ENCODE results near the gene KHK. TPM values are rescaled to one million over a fixed set of nuclear protein-coding genes. Genes with fewer than 3 reads are reported as not detected.

KHK gene
- total RNA-seq, 8 experiments from 2014 or later: 0.72 to 5.4 (median 3.4) TPM

GRCh38 chr2:27085673-27086089 is 891 bp upstream of the KHK start:
- Histone ChIP-seq H3K4me1 (replicated peaks in 1 of 2) (peaks cover 23% of the 10 kb centered on the region in 2 donors), H3K27ac (peak overlapping the region; percentile 74 to 85), H3K4me3 (peak overlapping the region; percentile 45 to 51 (median 46))
- WGBS, 10 experiments: 2 to 10% (median 3%) methylated on average over 2 to 9 of the region's 38 CpGs; no CpG with 5 or more reads in 7 of the 10 experiments
- peak; percentile 30 to 55 (median 34) for ATAC-seq (replicated peaks in 6 of 8)
- in situ Hi-C loops (cut with MboI; ENCODE audit: low pct_unique_long_range_greater_than_20kb in 2 of 9, low sequenced_read_pairs in 9 of 9, unreplicated experiment in 9 of 9): loop anchor here in 2 of 9 experiments (25.0 kb wide), 2 partner anchors 123 to 127 kb away; partner anchors contain the start of genes ATRAID (in 1 of the 2), CAD (in 1 of the 2), MAPRE3 (in 1 of the 2) and SLC5A6 (in 1 of the 2)

DNA sequence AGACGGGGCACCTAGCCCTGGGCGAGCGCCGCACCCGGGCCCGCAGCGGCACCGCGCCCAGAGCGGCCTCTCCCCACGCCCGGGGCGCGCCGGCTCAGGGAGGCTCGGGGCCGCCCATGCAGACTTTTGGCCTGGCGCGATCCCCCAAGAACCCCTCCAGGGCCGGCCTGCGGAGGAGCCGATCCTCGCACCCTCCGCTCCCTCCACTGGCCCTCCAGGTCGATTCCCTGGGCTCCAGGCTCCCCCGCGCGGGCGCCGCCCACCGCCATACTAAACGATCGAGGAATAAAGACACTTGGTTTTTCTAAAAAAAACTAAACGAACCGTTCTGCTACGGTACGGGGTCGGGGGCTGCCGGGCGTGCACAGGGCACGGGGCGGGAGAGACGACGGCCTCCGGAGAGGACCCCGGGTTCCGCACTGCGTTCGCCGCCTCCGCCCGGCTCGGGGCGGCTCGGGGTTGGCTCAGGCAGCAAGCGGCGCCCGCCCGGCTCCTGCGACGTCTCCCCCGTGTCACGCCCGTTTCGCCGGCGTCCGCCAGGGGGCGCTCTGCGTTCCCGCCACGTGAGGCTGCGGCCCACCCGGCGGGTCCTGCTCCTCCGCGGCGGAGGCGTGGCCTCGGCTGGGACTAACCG is 365 bp upstream of the KHK start:
- H3K27ac ChIP-seq: peak overlapping the region; percentile 74 to 85
- 0% methylated on average over 3 to 8 of the region's 81 CpGs; no CpG with 5 or more reads in 7 of the 10 experiments for WGBS, 10 experiments
- H3K4me1 ChIP-seq (replicated peaks in 1 of 2): peaks cover 19% of the 10 kb centered on the region in 2 donors
- in situ Hi-C loops (cut with MboI; ENCODE audit: low pct_unique_long_range_greater_than_20kb in 2 of 9, low sequenced_read_pairs in 9 of 9, unreplicated experiment in 9 of 9): loop anchor here in 2 of 9 experiments (25.0 kb wide), 2 partner anchors 124 to 126 kb away; partner anchors contain the start of genes ATRAID (in 1 of the 2), CAD (in 1 of the 2), MAPRE3 (in 1 of the 2) and SLC5A6 (in 1 of the 2)
- peak overlapping the region; percentile 45 to 51 (median 46) for H3K4me3 ChIP-seq
- ATAC-seq (replicated peaks in 6 of 8): peak; percentile 78 to 89 (median 82)

DNA sequence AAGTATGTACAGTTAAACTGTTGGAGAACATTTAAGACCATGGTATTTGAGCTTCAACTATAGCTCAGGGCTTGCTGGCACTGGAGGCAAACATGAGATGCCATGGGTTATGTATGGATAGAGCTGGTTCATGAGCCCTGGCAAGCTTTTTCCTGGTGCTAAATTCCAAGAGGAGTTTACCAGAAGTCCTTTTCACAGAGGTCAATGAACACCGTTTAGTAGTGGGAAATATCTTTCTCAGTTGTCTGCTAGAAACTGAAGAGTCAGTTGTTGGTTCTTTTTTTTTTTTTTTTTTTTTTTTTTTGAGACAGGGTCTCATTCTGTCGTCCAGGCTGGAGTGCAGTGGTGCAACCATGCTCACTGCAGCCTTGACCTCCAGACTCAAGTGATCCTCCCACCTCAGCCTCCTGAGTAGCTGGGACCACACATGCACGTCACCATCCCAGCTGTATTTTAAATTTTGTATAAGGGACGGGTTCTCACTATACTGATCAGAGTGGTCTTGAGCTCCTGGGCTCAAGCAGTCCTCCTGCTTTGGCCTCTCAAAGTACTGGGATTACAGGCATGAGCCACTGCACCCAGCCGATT is 1.3 kb downstream of the KHK start:
- in situ Hi-C loops (cut with MboI; ENCODE audit: low pct_unique_long_range_greater_than_20kb in 2 of 9, low sequenced_read_pairs in 9 of 9, unreplicated experiment in 9 of 9): loop anchor here in 2 of 9 experiments (25.0 kb wide), 2 partner anchors 124 to 126 kb away; partner anchors contain the start of genes ATRAID (in 1 of the 2), CAD (in 1 of the 2), MAPRE3 (in 1 of the 2) and SLC5A6 (in 1 of the 2)
- ATAC-seq (replicated peaks in 6 of 8): no peak
- Histone ChIP-seq H3K4me1 (replicated peaks in 1 of 2) (peaks cover 12 to 13% of the 10 kb centered on the region in 2 donors), H3K4me3 (peak overlapping the region in 2 of 5 donors; percentile 50 to 51), H3K27ac (no peak overlapping the region)
- 47 to 100% (median 88%) methylated on average over 1 to 5 of the region's 5 CpGs; no CpG with 5 or more reads in 1 of the 10 experiments for WGBS, 10 experiments

DNA sequence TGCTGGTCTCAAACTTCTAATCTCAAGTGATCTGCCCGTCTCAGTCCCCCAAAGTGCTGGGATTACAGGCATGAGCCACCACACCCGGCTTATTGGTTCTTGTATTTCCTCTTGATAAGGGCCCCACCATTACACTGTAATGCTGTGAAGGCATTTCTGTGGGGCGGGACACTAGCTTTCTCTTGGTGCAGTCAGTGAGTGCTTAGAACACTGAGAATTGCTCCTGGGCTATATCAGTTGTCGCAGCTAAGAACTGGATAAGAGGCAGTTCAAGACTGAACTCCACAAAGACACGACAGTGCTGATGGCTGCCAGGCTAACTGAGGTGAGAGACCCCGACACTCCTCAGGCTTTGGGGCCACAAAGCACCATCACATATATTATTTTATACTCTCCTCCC is 2.1 kb downstream of the KHK start:
- H3K4me1 ChIP-seq (replicated peaks in 1 of 2): peaks cover 12 to 13% of the 10 kb centered on the region in 2 donors
- WGBS, 10 experiments: 69 to 100% (median 90%) methylated on average over 1 to 4 of the region's 6 CpGs; no CpG with 5 or more reads in 1 of the 10 experiments
- no peak for ATAC-seq (replicated peaks in 6 of 8)
- in situ Hi-C loops (cut with MboI; ENCODE audit: low pct_unique_long_range_greater_than_20kb in 2 of 9, low sequenced_read_pairs in 9 of 9, unreplicated experiment in 9 of 9): loop anchor here in 2 of 9 experiments (25.0 kb wide), 2 partner anchors 124 to 126 kb away; partner anchors contain the start of genes ATRAID (in 1 of the 2), CAD (in 1 of the 2), MAPRE3 (in 1 of the 2) and SLC5A6 (in 1 of the 2)
- no peak overlapping the region for H3K4me3 ChIP-seq
- no peak overlapping the region for H3K27ac ChIP-seq

DNA sequence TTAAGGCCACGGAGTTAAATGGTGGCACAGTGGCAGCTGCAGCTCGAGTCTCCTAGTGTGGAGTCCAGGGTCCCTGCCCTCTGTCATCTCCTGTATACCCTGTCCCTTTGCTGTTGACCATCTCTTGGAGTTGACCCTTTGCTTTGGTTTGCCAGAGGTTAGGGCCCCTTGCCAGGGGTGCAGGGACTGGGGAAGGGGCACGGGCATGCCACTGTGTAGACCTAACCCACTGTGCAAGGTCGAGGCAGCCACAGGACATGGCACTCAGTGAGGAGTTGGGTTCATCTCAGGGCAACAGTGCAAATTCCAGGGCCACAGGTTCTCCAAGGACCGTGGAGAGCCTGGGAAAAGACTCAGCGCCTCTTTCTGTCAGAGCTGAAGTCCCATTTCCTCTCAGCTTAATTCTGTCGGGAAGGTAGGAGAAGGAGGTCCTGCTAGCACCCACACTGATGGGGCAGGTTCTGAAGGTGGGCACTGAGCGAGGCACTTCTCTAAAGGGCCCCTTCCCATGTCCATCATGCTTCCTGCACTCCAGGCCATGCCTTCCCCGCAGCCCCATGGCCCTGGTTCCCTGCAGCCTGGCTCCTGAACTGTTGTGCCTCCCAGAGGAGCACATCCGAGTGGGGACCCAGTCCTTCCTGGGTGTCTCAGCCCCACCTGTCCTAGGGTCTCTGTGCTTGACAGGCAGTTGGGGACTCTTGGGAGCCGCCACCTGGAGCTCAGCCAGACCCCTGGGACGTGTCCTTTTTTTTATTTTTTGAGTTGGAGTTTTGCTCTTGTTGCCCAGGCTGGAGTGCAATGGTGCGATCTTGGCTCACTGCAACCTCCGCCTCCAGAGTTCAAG is 2.8 kb downstream of the KHK start:
- H3K4me3 ChIP-seq: no peak overlapping the region
- whole genome bisulfite sequencing, 10 experiments: 29 to 93% (median 87%) methylated on average over 1 to 6 of the region's 14 CpGs
- H3K4me1 ChIP-seq (replicated peaks in 1 of 2): peaks cover 12 to 13% of the 10 kb centered on the region in 2 donors
- H3K27ac ChIP-seq: no peak overlapping the region
- ATAC-seq (replicated peaks in 6 of 8): no peak
- in situ Hi-C loops (cut with MboI; ENCODE audit: low pct_unique_long_range_greater_than_20kb in 2 of 9, low sequenced_read_pairs in 9 of 9, unreplicated experiment in 9 of 9): loop anchor here in 2 of 9 experiments (25.0 kb wide), 2 partner anchors 123 to 127 kb away; partner anchors contain the start of genes ATRAID (in 1 of the 2), CAD (in 1 of the 2), MAPRE3 (in 1 of the 2) and SLC5A6 (in 1 of the 2)

- no peak for ATAC-seq (replicated peaks in 6 of 8)
- in situ Hi-C loops (cut with MboI; ENCODE audit: low pct_unique_long_range_greater_than_20kb in 2 of 9, low sequenced_read_pairs in 9 of 9, unreplicated experiment in 9 of 9): loop anchor here in 3 of 9 experiments (10.0 to 25.0 kb wide), 3 partner anchors 113 to 130 kb away; partner anchors contain the start of genes ATRAID (in 1 of the 3), CAD (in 1 of the 3), MAPRE3 (in 1 of the 3) and SLC5A6 (in 1 of the 3)
- H3K4me3 ChIP-seq: no peak overlapping the region
- WGBS, 10 experiments: 17 to 100% (median 80%) methylated on average over 1 to 9 of the region's 25 CpGs; no CpG with 5 or more reads in 1 of the 10 experiments
- peaks cover 7 to 10% of the 10 kb centered on the region in 2 donors for H3K4me1 ChIP-seq (replicated peaks in 1 of 2)
- H3K27ac ChIP-seq: no peak overlapping the region
These were observed 5.4 kb downstream of the KHK start for GRCh38 chr2:27091746-27092695.

DNA sequence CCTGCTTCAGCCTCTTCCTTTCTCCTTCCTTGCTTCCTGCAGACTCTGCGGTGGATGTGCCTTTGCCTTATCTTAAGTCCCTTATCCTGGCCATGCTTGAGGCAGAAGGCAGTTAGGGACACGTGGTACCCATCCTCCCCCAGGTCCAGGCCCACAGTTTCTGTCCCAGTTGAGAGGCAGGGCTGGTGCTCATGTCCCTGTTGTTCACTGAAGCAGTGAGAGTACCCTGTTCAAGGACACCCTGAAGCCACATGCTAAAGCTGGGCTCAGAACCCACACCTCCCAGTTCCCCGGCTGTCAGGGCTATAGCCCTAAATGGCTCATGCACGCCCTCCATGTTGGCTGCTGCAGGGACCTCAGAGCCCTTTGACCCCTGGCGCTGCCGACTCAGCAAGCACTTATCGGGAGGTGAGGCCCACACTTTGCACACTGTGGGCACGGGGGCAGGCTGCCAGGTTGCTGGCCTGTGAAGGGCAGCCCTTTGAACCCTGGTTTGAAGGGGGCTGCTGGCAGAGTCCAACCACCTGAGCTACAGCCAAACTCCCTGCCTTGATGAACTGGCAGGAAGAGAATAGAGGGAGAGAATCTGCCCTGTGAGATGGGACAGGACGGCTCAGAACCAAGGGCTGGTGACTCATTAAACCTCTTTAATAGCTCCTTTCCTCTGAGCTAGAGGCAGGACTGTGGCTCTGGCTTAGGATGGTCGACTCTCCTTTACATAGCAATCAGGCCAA is 6.3 kb downstream of the KHK start:
- no peak overlapping the region for H3K4me3 ChIP-seq
- 74 to 83% (median 78%) methylated on average over 1 to 5 of the region's 10 CpGs; no CpG with 5 or more reads in 6 of the 10 experiments for whole genome bisulfite sequencing, 10 experiments
- in situ Hi-C loops (cut with MboI; ENCODE audit: low pct_unique_long_range_greater_than_20kb in 2 of 9, low sequenced_read_pairs in 9 of 9, unreplicated experiment in 9 of 9): loop anchor here in 3 of 9 experiments (10.0 to 25.0 kb wide), 3 partner anchors 112 to 131 kb away; partner anchors contain the start of genes ATRAID (in 1 of the 3), CAD (in 1 of the 3), MAPRE3 (in 1 of the 3) and SLC5A6 (in 1 of the 3)
- no peak for ATAC-seq (replicated peaks in 6 of 8)
- H3K27ac ChIP-seq: no peak overlapping the region
- peaks cover 2 to 4% of the 10 kb centered on the region in 2 donors for H3K4me1 ChIP-seq (replicated peaks in 1 of 2)

GRCh38 chr2:27093430-27094352 is 7.1 kb downstream of the KHK start:
- no peak overlapping the region for H3K4me3 ChIP-seq
- no peak for ATAC-seq (replicated peaks in 6 of 8)
- no peak overlapping the region for H3K27ac ChIP-seq
- in situ Hi-C loops (cut with MboI; ENCODE audit: low pct_unique_long_range_greater_than_20kb in 2 of 9, low sequenced_read_pairs in 9 of 9, unreplicated experiment in 9 of 9): loop anchor here in 3 of 9 experiments (10.0 to 25.0 kb wide), 3 partner anchors 111 to 131 kb away; partner anchors contain the start of genes ATRAID (in 1 of the 3), CAD (in 1 of the 3), MAPRE3 (in 1 of the 3) and SLC5A6 (in 1 of the 3)
- H3K4me1 ChIP-seq (replicated peaks in 1 of 2): peaks cover 2 to 4% of the 10 kb centered on the region in 2 donors
- 40 to 100% (median 71%) methylated on average over 1 to 4 of the region's 6 CpGs; no CpG with 5 or more reads in 1 of the 10 experiments for WGBS, 10 experiments

- no peak overlapping the region for H3K4me3 ChIP-seq
- no peak for ATAC-seq (replicated peaks in 6 of 8)
- H3K27ac ChIP-seq: no peak overlapping the region
- 82 to 100% (median 92%) methylated on average over 2 to 22 of the region's 24 CpGs; no CpG with 5 or more reads in 4 of the 10 experiments for WGBS, 10 experiments
- H3K4me1 ChIP-seq (replicated peaks in 1 of 2): peaks cover 2 to 4% of the 10 kb centered on the region in 2 donors
- in situ Hi-C loops (cut with MboI; ENCODE audit: low pct_unique_long_range_greater_than_20kb in 2 of 9, low sequenced_read_pairs in 9 of 9, unreplicated experiment in 9 of 9): loop anchor here in 3 of 9 experiments (10.0 to 25.0 kb wide), 3 partner anchors 110 to 132 kb away; partner anchors contain the start of genes ATRAID (in 1 of the 3), CAD (in 1 of the 3), MAPRE3 (in 1 of the 3) and SLC5A6 (in 1 of the 3)
These were observed 7.9 kb downstream of the KHK start for GRCh38 chr2:27094353-27094984.

Measured in motor neuron (in vitro differentiated cells).